Natural killer cell (primary cell): ENCODE results near the gene TRAPPC2B. TPM values are rescaled to one million over a fixed set of nuclear protein-coding genes. Genes with fewer than 3 reads are reported as not detected.

Source experiments
- ATAC-seq, 3 donors: fragments of 150-1000 bp in 2 of 3; fragments of 200-7000 bp in 1 of 3; cut with Tn5 transposase; 1 replicate in 1 of 3; 2 replicates in 2 of 3; pipeline ENCODE4 v1.10.0; 2021; ENCODE audit warnings: mild to moderate bottlenecking in 2 of 3, moderate library complexity in 2 of 3
- DNase-seq, 2 donors: peaks; one replicate each; pipeline versions ENCODE4 v3.0.0 to v3.0.0-alpha.2; 2013 to 2021; ENCODE audit warnings: mixed read lengths in 1 of 2
- H3K27ac ChIP-seq: one replicate; pipeline ENCODE4 v1.5.1; 2013; ENCODE audit warnings: mild to moderate bottlenecking, low read length
- H3K27me3 ChIP-seq: one replicate; pipeline ENCODE4 v1.6.1; 2013; ENCODE audit warnings: low read length; ENCODE audit not compliant: control insufficient read depth, insufficient read depth
- H3K36me3 ChIP-seq: one replicate; pipeline ENCODE4 v1.6.1; 2013; ENCODE audit warnings: low read length; ENCODE audit not compliant: control insufficient read depth, insufficient read depth
- H3K4me1 ChIP-seq: one replicate; pipeline ENCODE4 v1.6.1; 2013; ENCODE audit warnings: low read length; ENCODE audit not compliant: control insufficient read depth, insufficient read depth
- H3K4me3 ChIP-seq: one replicate; pipeline ENCODE4 v1.5.1; 2013; ENCODE audit warnings: low read length
- H3K9me3 ChIP-seq: one replicate; pipeline ENCODE4 v1.6.1; 2013; ENCODE audit warnings: low read length; ENCODE audit not compliant: control insufficient read depth, insufficient read depth
- H3K27ac Mint-ChIP-seq, 2 donors: one replicate each; pipeline ENCODE4 v1.8.0; 2022; ENCODE audit warnings: mild to moderate bottlenecking in 2 of 2, mixed read lengths in 2 of 2, moderate library complexity in 1 of 2
- H3K27me3 Mint-ChIP-seq, 2 donors: one replicate each; pipeline ENCODE4 v1.8.0; 2022; ENCODE audit warnings: low read depth in 2 of 2, mixed read lengths in 2 of 2
- H3K36me3 Mint-ChIP-seq: one replicate; pipeline ENCODE4 v1.8.0; 2022; ENCODE audit warnings: mixed read lengths
- H3K4me1 Mint-ChIP-seq, 2 donors: one replicate each; pipeline ENCODE4 v1.8.0; 2022; ENCODE audit warnings: mixed read lengths in 2 of 2
- H3K4me3 Mint-ChIP-seq: one replicate; pipeline ENCODE4 v1.8.0; 2022; ENCODE audit warnings: mild to moderate bottlenecking, moderate library complexity, mixed read lengths
- H3K9me3 Mint-ChIP-seq, 2 donors: one replicate each; pipeline ENCODE4 v1.8.0; 2022; ENCODE audit warnings: mixed read lengths in 2 of 2
- WGBS: methylation state at CpG from one replicate; pipeline ENCODE4 v1.1.7; 2013; ENCODE audit warnings: missing lambda C conversion rate; ENCODE audit not compliant: insufficient coverage; 5-methylcytosine and 5-hydroxymethylcytosine counted together
- intact Hi-C: fragments of 100-400 bp; cut with micrococcal nuclease; formaldehyde crosslinking; loops from one replicate; pipeline ENCODE4 v1.14.2; 2022
- total RNA-seq, 4 donors: library from RNA; stranded (reverse); fragments of 120-200 nt in 1 of 4; gene quantifications; one replicate each; pipeline versions ENCODE4 v1.2.3 to v1.2.4, GENCODE V29; 2013 to 2022
- TF ChIP-seq, protein P1 (sequence below): fragments of 200-600 bp; IDR thresholded peaks from one replicate; pipeline ENCODE4 v1.8.0; 2022; ENCODE audit warnings: antibody characterized with exemption

TRAPPC2B gene
- total RNA-seq, 3 donors from 2014 or later (not counting 1 experiment from before 2014, with no cell fraction given) = 7.4 to 15.6 (median 13.7) TPM

DNA sequence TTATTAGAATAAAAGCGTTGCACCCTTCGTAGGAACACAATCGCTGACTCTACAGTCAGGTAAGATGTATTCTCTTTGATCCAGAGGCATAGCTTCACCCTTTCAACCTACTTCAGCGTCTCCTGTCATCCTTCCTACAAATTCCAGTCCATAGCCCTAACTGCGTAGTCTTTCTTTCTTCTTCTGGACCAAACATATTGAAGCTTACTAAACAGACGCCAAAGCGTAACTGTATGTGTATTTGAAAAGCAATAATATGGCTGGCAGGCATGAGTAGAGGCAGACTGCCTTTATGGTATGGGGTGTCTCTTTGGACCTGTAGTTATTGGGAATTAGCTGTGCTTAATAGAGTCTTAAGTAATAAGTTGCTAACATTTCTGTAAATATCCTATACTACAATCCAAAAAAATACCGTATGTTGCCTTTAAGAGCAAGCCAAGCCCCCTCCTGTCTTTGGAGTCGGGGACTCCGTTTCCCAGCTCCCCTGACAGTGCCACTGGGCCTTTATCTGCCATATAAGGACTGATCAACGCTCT lies 25.9 kb downstream of the TRAPPC2B start:
- Mint-ChIP-seq H3K27me3 (peaks cover 0 to 4% of the 10 kb centered on the region in 2 donors), H3K9me3 (no peaks in the 10 kb centered on the region), H3K27ac (peak overlapping the region; percentile 97 to 98), H3K4me3 (peak overlapping the region; percentile 94), H3K4me1 (peaks cover 30 to 43% of the 10 kb centered on the region in 2 donors), H3K36me3 (peaks cover 3% of the 10 kb centered on the region)
- no peak for DNase-seq
- Histone ChIP-seq H3K4me1 (peaks cover 19% of the 10 kb centered on the region), H3K27me3 (no peaks in the 10 kb centered on the region), H3K27ac (peak overlapping the region; percentile 95), H3K36me3 (peaks cover 8% of the 10 kb centered on the region), H3K4me3 (peak overlapping the region; percentile 81), H3K9me3 (no peaks in the 10 kb centered on the region)
- no peak for ATAC-seq
- 59% methylated on average over 10 of the region's 11 CpGs for WGBS
- TF ChIP-seq, protein P1, sequence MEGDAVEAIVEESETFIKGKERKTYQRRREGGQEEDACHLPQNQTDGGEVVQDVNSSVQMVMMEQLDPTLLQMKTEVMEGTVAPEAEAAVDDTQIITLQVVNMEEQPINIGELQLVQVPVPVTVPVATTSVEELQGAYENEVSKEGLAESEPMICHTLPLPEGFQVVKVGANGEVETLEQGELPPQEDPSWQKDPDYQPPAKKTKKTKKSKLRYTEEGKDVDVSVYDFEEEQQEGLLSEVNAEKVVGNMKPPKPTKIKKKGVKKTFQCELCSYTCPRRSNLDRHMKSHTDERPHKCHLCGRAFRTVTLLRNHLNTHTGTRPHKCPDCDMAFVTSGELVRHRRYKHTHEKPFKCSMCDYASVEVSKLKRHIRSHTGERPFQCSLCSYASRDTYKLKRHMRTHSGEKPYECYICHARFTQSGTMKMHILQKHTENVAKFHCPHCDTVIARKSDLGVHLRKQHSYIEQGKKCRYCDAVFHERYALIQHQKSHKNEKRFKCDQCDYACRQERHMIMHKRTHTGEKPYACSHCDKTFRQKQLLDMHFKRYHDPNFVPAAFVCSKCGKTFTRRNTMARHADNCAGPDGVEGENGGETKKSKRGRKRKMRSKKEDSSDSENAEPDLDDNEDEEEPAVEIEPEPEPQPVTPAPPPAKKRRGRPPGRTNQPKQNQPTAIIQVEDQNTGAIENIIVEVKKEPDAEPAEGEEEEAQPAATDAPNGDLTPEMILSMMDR = no peak
- intact Hi-C loops = loop anchor here (1.0 to 10.0 kb wide), 6 partner anchors 22 to 616 kb away; partner anchors contain the start of genes TRAPPC2B, ZNF17, ZNF304 and ZNF547

DNA sequence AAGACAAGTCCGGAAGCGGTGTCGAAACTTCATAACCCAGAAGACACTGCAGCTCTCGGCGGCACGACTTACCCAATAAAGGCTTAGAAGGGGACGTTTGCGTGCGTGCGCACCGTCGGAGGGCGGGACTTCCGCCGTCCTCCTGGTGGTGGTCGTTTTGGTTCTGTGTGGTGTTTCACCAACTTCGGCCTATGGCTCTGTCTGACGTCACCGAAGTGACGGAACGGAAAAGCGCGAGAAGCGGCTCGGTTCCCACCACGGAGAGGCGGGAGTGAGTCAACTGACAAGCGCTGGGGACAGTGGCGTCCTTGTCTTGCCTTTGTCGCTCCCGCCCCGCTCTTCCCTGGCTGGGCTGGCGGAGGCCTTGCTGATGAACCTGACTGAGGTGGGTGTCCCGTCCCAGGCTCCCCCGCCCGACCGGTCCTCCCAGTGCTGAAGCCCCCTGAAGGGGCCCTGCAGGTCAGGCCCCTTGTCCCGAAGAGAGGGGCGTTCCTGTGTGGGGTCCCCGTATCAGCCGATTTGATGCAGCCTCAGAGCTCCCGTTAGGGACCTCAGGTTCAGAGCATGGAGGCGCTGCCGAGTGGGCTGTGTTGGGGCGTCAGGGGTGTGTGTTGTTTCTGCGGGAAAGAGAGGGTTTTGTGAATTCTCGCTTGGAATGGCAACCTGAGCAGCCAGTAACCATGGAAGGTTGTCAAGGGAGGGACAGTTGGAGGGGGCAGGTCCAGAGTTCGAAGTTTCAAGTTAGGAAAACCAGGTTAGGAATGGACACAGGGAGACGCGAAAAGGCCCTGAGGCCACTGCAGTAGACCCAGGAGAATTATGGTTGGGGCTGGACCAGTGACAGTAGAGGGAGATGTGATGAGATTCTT lies 26.6 kb downstream of the TRAPPC2B start, which contains the start of gene ZNF548:
TSS of gene ZNF548 (plus strand) at position 125 of the 869 bp plus-strand sequence. CDS start at position 371, 246 bp downstream.
- 1% methylated on average over 50 of the region's 50 CpGs for WGBS
- no peaks in the 10 kb centered on the region for H3K9me3 Mint-ChIP-seq
- H3K36me3 Mint-ChIP-seq = peaks cover 10% of the 10 kb centered on the region
- DNase-seq (peak; percentile 99), ATAC-seq (peak; percentile 90 to 98 (median 92))
- peaks cover 37 to 48% of the 10 kb centered on the region in 2 donors for H3K4me1 Mint-ChIP-seq
- H3K4me3 Mint-ChIP-seq = peak within 1 kb of the TSS; percentile 94
- H3K27ac ChIP-seq = peak within 1 kb of the TSS; percentile 95
- H3K9me3 ChIP-seq = no peaks in the 10 kb centered on the region
- H3K27me3 Mint-ChIP-seq = peaks cover 0 to 4% of the 10 kb centered on the region in 2 donors
- TF ChIP-seq, protein P1 = no peak
- H3K4me1 ChIP-seq = peaks cover 23% of the 10 kb centered on the region
- H3K4me3 ChIP-seq = peak within 1 kb of the TSS; percentile 81
- no peaks in the 10 kb centered on the region for H3K27me3 ChIP-seq
- peaks cover 8% of the 10 kb centered on the region for H3K36me3 ChIP-seq
- peak within 1 kb of the TSS; percentile 97 to 98 for H3K27ac Mint-ChIP-seq
- intact Hi-C loops = loop anchor here (1.0 to 10.0 kb wide), 6 partner anchors 21 to 615 kb away; partner anchors contain the start of genes TRAPPC2B, ZNF17, ZNF304 and ZNF547

DNA sequence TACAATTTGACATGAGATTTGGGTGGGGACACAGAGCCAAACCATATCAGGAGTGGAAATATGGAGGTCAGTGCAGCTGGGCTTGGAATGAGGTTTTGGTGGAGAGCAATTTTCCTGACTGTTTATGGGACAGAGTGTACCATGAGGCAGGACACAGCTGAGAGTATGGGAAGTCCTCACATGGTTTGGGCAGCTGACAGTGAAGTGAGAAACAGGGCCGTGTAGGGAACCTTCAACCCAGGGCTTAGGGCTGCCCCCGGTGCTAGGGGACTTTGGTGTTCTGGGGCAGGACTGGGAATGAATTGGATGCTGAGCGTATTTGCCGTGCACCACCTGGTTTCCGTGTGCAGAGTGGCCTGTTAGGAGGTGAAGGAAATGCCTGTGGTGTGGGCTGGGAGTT lies 32.4 kb downstream of the TRAPPC2B start:
- H3K4me3 Mint-ChIP-seq = no peak overlapping the region
- intact Hi-C loops = no loop called here
- H3K27ac ChIP-seq = no peak overlapping the region
- H3K4me1 Mint-ChIP-seq = peaks cover 40 to 43% of the 10 kb centered on the region in 2 donors
- no peaks in the 10 kb centered on the region for H3K27me3 Mint-ChIP-seq
- TF ChIP-seq, protein P1 = no peak
- H3K4me3 ChIP-seq = no peak overlapping the region
- 93% methylated on average over 5 of the region's 5 CpGs for WGBS
- H3K9me3 Mint-ChIP-seq = no peaks in the 10 kb centered on the region
- no peaks in the 10 kb centered on the region for H3K27me3 ChIP-seq
- peaks cover 54% of the 10 kb centered on the region for H3K36me3 Mint-ChIP-seq
- H3K9me3 ChIP-seq = peaks cover 6% of the 10 kb centered on the region
- no peak for DNase-seq
- H3K27ac Mint-ChIP-seq = peak overlapping the region in 1 of 2 donors; percentile 74
- H3K4me1 ChIP-seq = peaks cover 10% of the 10 kb centered on the region
- no peak for ATAC-seq
- H3K36me3 ChIP-seq = peaks cover 47% of the 10 kb centered on the region
